ENCODE measurements around the gene FBXO2.
A peak's percentile ranks its signal among the peaks of the same experiment; 100 is the strongest.

FBXO2 gene

DNA sequence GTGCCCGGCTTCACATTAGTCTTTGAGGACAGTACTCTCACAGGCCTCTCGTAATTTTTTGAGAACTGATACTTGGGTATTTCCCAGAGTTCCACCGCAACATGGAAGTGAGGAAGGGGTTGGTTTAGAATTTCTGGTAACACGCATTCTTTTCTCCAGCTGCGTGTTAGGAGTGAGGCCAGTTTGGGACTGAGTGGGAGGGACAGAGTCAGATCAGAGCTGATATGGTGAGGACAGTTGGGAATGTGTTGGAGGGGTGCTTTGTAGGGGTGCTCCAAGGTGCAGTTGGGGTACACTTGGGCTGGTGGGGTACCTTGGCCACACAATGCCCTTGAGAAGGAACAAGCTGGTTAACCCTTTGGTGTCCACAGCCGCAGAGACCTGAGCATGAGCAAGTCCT lies 16.5 kb upstream of the FBXO2 start:
- no peak overlapping the region for H3K4me3 ChIP-seq (ENCODE audit: severe bottlenecking)
- ATAC-seq (ENCODE audit: low read depth) (no peak), DNase-seq (ENCODE audit: low spot score) (no peak)
- no peaks in the 10 kb centered on the region for H3K4me1 ChIP-seq (ENCODE audit: insufficient read depth, poor library complexity, severe bottlenecking)
- TF ChIP-seq, protein P1, sequence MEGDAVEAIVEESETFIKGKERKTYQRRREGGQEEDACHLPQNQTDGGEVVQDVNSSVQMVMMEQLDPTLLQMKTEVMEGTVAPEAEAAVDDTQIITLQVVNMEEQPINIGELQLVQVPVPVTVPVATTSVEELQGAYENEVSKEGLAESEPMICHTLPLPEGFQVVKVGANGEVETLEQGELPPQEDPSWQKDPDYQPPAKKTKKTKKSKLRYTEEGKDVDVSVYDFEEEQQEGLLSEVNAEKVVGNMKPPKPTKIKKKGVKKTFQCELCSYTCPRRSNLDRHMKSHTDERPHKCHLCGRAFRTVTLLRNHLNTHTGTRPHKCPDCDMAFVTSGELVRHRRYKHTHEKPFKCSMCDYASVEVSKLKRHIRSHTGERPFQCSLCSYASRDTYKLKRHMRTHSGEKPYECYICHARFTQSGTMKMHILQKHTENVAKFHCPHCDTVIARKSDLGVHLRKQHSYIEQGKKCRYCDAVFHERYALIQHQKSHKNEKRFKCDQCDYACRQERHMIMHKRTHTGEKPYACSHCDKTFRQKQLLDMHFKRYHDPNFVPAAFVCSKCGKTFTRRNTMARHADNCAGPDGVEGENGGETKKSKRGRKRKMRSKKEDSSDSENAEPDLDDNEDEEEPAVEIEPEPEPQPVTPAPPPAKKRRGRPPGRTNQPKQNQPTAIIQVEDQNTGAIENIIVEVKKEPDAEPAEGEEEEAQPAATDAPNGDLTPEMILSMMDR (IDR thresholded peaks at IDR 0.05; ENCODE audit: poor library complexity, severe bottlenecking) = no peak
- no peaks in the 10 kb centered on the region for H3K9me3 ChIP-seq (ENCODE audit: severe bottlenecking)
- no peaks in the 10 kb centered on the region for H3K27me3 ChIP-seq (ENCODE audit: insufficient read depth, poor library complexity, severe bottlenecking)
- peaks cover 18% of the 10 kb centered on the region for H3K36me3 ChIP-seq (ENCODE audit: low read depth)
- H3K27ac ChIP-seq (ENCODE audit: poor library complexity, severe bottlenecking) = no peak overlapping the region

DNA sequence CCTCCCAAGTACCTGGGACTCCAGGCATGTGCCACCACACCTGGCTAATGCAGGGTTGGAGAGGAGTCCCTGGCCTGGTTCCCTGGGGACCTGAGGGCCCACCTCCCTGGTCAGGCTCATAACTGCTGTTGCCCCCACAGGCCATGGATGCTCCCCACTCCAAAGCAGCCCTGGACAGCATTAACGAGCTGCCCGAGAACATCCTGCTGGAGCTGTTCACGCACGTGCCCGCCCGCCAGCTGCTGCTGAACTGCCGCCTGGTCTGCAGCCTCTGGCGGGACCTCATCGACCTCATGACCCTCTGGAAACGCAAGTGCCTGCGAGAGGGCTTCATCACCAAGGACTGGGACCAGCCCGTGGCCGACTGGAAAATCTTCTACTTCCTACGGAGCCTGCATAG lies 14.3 kb upstream of the FBXO2 start:
- TF ChIP-seq, protein P1 (IDR thresholded peaks at IDR 0.05; ENCODE audit: poor library complexity, severe bottlenecking) = no peak
- H3K27ac ChIP-seq (ENCODE audit: poor library complexity, severe bottlenecking) = no peak overlapping the region
- peaks cover 3% of the 10 kb centered on the region for H3K36me3 ChIP-seq (ENCODE audit: low read depth)
- no peaks in the 10 kb centered on the region for H3K27me3 ChIP-seq (ENCODE audit: insufficient read depth, poor library complexity, severe bottlenecking)
- no peaks in the 10 kb centered on the region for H3K9me3 ChIP-seq (ENCODE audit: severe bottlenecking)
- DNase-seq (ENCODE audit: low spot score) = no peak
- no peak for ATAC-seq (ENCODE audit: low read depth)
- H3K4me1 ChIP-seq (ENCODE audit: insufficient read depth, poor library complexity, severe bottlenecking) = no peaks in the 10 kb centered on the region
- H3K4me3 ChIP-seq (ENCODE audit: severe bottlenecking) = no peak overlapping the region

DNA sequence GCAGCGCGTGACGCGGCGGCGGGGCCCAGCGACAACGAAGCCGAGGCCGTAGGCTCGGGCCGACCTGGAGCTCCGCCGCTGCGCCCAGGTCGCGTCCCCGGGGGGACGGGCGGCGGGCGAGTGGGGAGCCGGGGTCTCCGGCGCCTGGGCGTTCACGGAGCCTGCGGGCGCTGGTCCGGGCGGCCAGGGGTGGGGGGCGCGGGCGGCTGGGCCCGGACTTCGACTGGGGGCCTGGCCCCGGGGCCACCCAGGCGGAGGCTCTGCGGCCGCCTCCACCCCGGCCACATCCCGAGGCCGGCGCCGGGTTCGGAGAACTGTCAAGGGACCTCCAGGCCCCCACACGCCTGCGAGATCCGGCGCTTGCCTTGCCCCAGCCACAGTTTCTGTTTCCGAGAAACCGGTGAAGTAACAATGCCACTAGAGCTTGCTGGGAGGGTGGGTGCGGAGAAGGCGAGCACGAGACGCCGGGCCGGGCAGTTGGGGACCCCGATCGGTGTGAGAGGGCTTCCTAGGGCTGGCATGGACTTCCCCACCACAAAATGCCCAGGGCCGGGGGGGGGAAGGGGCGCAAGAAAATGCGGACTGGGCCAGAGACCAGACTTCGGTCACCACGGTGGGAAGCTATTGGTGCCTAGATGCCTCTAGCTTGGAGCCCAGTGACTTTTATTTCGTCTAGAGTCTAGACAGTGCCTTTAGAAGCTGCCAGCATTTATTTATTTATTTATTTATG lies 10.3 kb upstream of the FBXO2 start:
- Histone ChIP-seq H3K36me3 (ENCODE audit: low read depth) (peaks cover 21% of the 10 kb centered on the region), H3K27ac (ENCODE audit: poor library complexity, severe bottlenecking) (peak overlapping the region; percentile 21), H3K27me3 (ENCODE audit: insufficient read depth, poor library complexity, severe bottlenecking) (no peaks in the 10 kb centered on the region), H3K4me1 (ENCODE audit: insufficient read depth, poor library complexity, severe bottlenecking) (no peaks in the 10 kb centered on the region), H3K4me3 (ENCODE audit: severe bottlenecking) (peak overlapping the region; percentile 50), H3K9me3 (ENCODE audit: severe bottlenecking) (no peaks in the 10 kb centered on the region)
- TF ChIP-seq, protein P1 (IDR thresholded peaks at IDR 0.05; ENCODE audit: poor library complexity, severe bottlenecking) = peak; percentile 55
- ATAC-seq (ENCODE audit: low read depth) = peak; percentile 35
- DNase-seq (ENCODE audit: low spot score) = no peak

DNA sequence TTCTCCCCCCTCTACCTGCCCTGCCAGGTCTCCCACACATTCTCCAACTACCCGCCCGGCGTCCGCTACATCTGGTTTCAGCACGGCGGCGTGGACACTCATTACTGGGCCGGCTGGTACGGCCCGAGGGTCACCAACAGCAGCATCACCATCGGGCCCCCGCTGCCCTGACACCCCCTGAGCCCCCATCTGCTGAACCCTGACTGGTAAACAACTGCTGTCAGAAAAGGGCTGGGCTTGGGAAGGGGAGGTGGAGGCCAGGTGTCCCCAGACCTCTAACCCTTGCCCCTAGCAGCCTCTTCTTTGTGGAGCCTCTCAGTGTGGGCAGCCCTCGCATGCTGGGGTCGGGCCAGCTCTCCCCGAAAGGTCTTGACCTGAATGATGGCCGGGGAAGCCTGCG lies 6.9 kb upstream of the FBXO2 start:
- DNase-seq (ENCODE audit: low spot score) = no peak

DNA sequence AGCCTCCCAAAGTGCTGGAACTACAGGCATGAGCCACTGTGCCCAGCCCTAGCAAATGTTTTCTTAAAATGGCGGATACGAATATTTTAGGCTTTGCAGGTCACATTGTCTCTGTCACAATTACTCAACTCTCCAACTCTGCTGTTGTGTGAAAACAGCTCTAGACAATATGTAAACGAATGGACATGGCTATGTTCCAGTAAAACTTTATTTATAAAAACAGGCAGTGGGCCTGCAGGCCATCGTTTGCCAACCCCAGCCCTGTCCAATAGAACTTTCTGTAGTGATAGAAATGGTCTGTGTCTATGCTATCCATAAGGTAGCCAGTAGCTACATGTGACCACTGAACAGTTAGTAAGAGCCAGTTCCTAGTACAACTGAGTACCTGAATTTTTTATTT lies 5.5 kb upstream of the FBXO2 start:
- H3K36me3 ChIP-seq (ENCODE audit: low read depth) = peaks cover 53% of the 10 kb centered on the region
- DNase-seq (ENCODE audit: low spot score) = no peak
- no peaks in the 10 kb centered on the region for H3K27me3 ChIP-seq (ENCODE audit: insufficient read depth, poor library complexity, severe bottlenecking)
- no peaks in the 10 kb centered on the region for H3K4me1 ChIP-seq (ENCODE audit: insufficient read depth, poor library complexity, severe bottlenecking)
- TF ChIP-seq, protein P1 (IDR thresholded peaks at IDR 0.05; ENCODE audit: poor library complexity, severe bottlenecking) = no peak
- H3K27ac ChIP-seq (ENCODE audit: poor library complexity, severe bottlenecking) = no peak overlapping the region
- no peaks in the 10 kb centered on the region for H3K9me3 ChIP-seq (ENCODE audit: severe bottlenecking)
- H3K4me3 ChIP-seq (ENCODE audit: severe bottlenecking) = no peak overlapping the region
- no peak for ATAC-seq (ENCODE audit: low read depth)

More for the DNA sequence above, 6.9 kb upstream of the FBXO2 start:
- TF ChIP-seq, protein P1 (IDR thresholded peaks at IDR 0.05; ENCODE audit: poor library complexity, severe bottlenecking) = no peak
- H3K36me3 ChIP-seq (ENCODE audit: low read depth) = peaks cover 50% of the 10 kb centered on the region
- H3K4me1 ChIP-seq (ENCODE audit: insufficient read depth, poor library complexity, severe bottlenecking) = no peaks in the 10 kb centered on the region
- H3K4me3 ChIP-seq (ENCODE audit: severe bottlenecking) = no peak overlapping the region
- H3K27ac ChIP-seq (ENCODE audit: poor library complexity, severe bottlenecking) = no peak overlapping the region
- no peaks in the 10 kb centered on the region for H3K9me3 ChIP-seq (ENCODE audit: severe bottlenecking)
- no peaks in the 10 kb centered on the region for H3K27me3 ChIP-seq (ENCODE audit: insufficient read depth, poor library complexity, severe bottlenecking)
- no peak for ATAC-seq (ENCODE audit: low read depth)

Data from RWPE2 (cell line).